Glomerular endothelial cell (primary cell): ENCODE measurements around the gene UCMA. TPM values are rescaled to one million over a fixed set of nuclear protein-coding genes. Genes with fewer than 3 reads are reported as not detected.
"Not testable (repeated sequence)": the region's sequence is repeated elsewhere in the genome, so short reads cannot be mapped to it uniquely, and the experiment has no call there.

Experiments used
- DNase-seq: peaks from one replicate; pipeline ENCODE4 v3.0.0-alpha.2; 2011; ENCODE audit warnings: low read depth, low spot score; ENCODE audit errors: extremely low read depth
- total RNA-seq: library from RNA; depleted of rRNA; stranded (reverse); fragments of >200 nt; gene quantifications from 2 replicates; pipeline ENCODE4 v1.2.3, GENCODE V29; 2015

UCMA gene
- total RNA-seq, 1 donor from 2014 or later = not detected

- DNase-seq = not testable (repeated sequence)
Measured at GRCh38 chr10:13234736-13235135, 562 bp upstream of the UCMA start.

- DNase-seq = no peak
Measured at GRCh38 chr10:13233358-13233757, 816 bp downstream of the UCMA start.

- no peak for DNase-seq
Measured at GRCh38 chr10:13231808-13232207, 2.4 kb downstream of the UCMA start.

- no peak for DNase-seq
Measured at GRCh38 chr10:13231190-13231589, 3.0 kb downstream of the UCMA start.

GRCh38 chr10:13227031-13227430 is 7.1 kb downstream of the UCMA start:
- no peak for DNase-seq

GRCh38 chr10:13225601-13226000 is 8.6 kb downstream of the UCMA start:
- DNase-seq = no peak

- DNase-seq = no peak
Measured at GRCh38 chr10:13224210-13224995, 9.8 kb downstream of the UCMA start.

- no peak for DNase-seq
Measured at GRCh38 chr10:13223241-13223640, 10.9 kb downstream of the UCMA start.

- DNase-seq = no peak
Measured at GRCh38 chr10:13222566-13222965, 11.6 kb downstream of the UCMA start.

GRCh38 chr10:13222151-13222550 is 12.0 kb downstream of the UCMA start:
- no peak for DNase-seq

GRCh38 chr10:13221572-13221971 is 12.6 kb downstream of the UCMA start:
- no peak for DNase-seq

- DNase-seq = no peak
Measured at GRCh38 chr10:13219685-13220670, 14.2 kb downstream of the UCMA start.

- no peak for DNase-seq
Measured at GRCh38 chr10:13218878-13219277, 15.3 kb downstream of the UCMA start.

GRCh38 chr10:13213163-13213562 is 21.0 kb downstream of the UCMA start:
- DNase-seq = no peak

GRCh38 chr10:13206546-13207443 is 27.4 kb downstream of the UCMA start:
- DNase-seq = peak; percentile 36

- DNase-seq = no peak
Measured at GRCh38 chr10:13206091-13206490, 28.1 kb downstream of the UCMA start.

- DNase-seq = no peak
Measured at GRCh38 chr10:13201132-13201531, 33.0 kb downstream of the UCMA start.

- DNase-seq = no peak
Measured at GRCh38 chr10:13195016-13195415, 39.2 kb downstream of the UCMA start.

- no peak for DNase-seq
Measured at GRCh38 chr10:13193637-13194036, 40.5 kb downstream of the UCMA start.

GRCh38 chr10:13191362-13191761 is 42.8 kb downstream of the UCMA start:
- DNase-seq = no peak

GRCh38 chr10:13190816-13191215 is 43.4 kb downstream of the UCMA start:
- DNase-seq = no peak
